ES-I3 (cell line): ENCODE data around the gene ZNF506.
"Not testable (repeated sequence)": the region's sequence is repeated elsewhere in the genome, so short reads cannot be mapped to it uniquely, and the experiment has no call there.

Experiments used
- H3K36me3 ChIP-seq: 2 replicates; pipeline ENCODE4 v1.6.1; 2013; ENCODE audit warnings: mild to moderate bottlenecking, low read length, control low read depth, moderate library complexity; ENCODE audit not compliant: insufficient read depth
- H3K4me1 ChIP-seq: 2 replicates; pipeline ENCODE4 v1.6.1; 2013; ENCODE audit warnings: mild to moderate bottlenecking, control low read depth, low read length; ENCODE audit not compliant: insufficient read depth
- H3K9ac ChIP-seq: 2 replicates; pipeline ENCODE4 v1.6.1; 2013; ENCODE audit warnings: low read depth, mild to moderate bottlenecking, low read length, moderate library complexity
- H3K9me3 ChIP-seq: 2 replicates; pipeline ENCODE4 v1.6.1; 2013; ENCODE audit warnings: mild to moderate bottlenecking, low read length, moderate library complexity; ENCODE audit not compliant: control insufficient read depth, insufficient read depth

ZNF506 gene

DNA sequence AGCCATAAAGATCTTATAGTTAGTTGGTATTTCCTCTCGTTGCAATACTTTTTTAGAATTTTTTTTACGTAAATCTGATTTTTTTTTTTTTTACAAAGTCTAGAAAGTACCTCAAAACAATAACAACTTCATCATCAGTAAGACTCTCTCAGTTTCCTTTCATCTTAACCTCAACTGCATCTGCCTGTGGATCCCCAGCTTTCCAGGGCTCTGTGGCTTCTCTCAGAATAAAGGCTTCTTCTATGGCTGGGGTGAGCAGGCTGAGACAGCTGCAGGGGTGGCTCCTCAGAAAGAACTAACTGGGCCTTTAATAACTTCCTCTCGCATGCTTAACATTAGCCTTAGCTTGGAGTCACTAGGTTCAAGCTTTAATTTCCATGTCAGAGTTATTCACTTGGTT, 4.2 kb downstream of the ZNF506 start:
- H3K4me1 ChIP-seq, result no peaks in the 10 kb centered on the region
- no peaks in the 10 kb centered on the region for H3K36me3 ChIP-seq
- H3K9me3 ChIP-seq, result no peaks in the 10 kb centered on the region; the same call in 1 of the 2 replicates
- H3K9ac ChIP-seq, result no peak overlapping the region

GRCh38 chr19:19816679-19817078, 4.9 kb downstream of the ZNF506 start:
- H3K36me3 ChIP-seq, result no peaks in the 10 kb centered on the region
- H3K4me1 ChIP-seq, result no peaks in the 10 kb centered on the region
- H3K9ac ChIP-seq, result no peak overlapping the region
- no peaks in the 10 kb centered on the region; the same call in 1 of the 2 replicates for H3K9me3 ChIP-seq

DNA sequence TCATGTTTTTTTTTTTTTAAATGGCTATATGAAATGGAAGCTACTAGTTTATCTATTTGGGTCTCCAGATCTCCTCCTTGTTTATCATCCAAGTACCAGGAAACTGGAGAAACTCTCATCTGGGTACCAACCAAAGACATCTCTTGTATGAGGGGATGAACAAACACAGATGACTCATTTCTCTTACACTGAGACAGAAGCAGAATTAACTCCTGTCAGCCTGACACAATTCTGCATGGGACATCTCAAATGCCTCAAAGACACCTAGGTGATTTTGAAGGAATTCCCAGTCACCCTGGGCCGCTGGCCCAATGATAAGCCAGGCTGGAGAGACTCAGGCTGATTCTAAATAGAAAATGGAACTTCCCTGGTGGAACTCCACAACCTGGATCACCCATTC, 9.6 kb downstream of the ZNF506 start:
- H3K9ac ChIP-seq, H3K36me3 ChIP-seq, H3K4me1 ChIP-seq, H3K9me3 ChIP-seq: not testable (repeated sequence)

DNA sequence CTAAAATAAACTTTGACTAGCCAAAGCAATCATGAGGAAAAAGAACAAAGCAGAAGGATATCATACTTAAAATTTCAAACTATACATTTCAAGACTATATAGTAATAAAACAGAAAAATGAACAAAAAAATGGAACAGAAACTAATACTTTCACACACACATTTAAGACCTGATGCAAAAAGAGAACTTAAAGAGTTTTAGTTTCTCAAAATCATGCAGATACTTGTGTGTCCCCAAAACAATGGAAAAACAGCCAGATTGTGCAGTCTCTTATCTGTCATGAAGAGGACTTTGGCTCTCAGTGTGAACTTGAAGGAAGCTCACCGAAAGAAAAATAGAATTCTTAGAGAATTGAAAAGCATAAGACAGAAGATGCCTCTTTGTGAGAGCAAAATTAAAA, 16.1 kb downstream of the ZNF506 start:
- Histone ChIP-seq H3K4me1 (no peaks in the 10 kb centered on the region), H3K36me3 (no peaks in the 10 kb centered on the region; the same call in 1 of the 2 replicates), H3K9me3 (peaks cover 3% of the 10 kb centered on the region), H3K9ac (no peak overlapping the region)

GRCh38 chr19:19788015-19788414, 33.5 kb downstream of the ZNF506 start:
- Histone ChIP-seq H3K9ac (no peak overlapping the region), H3K9me3 (no peaks in the 10 kb centered on the region; the same call in 1 of the 2 replicates), H3K36me3 (peaks cover 2% of the 10 kb centered on the region), H3K4me1 (no peaks in the 10 kb centered on the region)

DNA sequence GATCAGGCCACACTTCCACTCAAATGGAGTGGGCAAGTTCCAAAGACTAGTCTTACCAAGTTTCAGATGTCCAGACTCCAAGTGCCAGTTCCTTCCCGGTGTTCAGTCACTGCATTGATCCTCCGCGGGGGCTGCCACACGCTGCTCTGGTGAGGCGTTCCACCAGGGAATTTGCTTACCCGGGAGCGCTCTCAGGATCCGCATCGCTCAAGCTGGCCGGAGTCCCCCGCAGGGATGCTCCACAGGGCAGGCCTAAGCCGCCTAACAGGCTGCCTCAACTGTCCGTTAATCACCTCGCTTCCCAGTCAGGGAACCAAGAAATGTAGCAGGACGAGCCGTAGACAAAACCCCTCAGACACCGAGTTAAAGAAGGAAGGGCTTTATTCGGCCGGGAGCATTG, 36.1 kb downstream of the ZNF506 start:
- H3K36me3 ChIP-seq, H3K9me3 ChIP-seq, H3K4me1 ChIP-seq, H3K9ac ChIP-seq: not testable (repeated sequence)

DNA sequence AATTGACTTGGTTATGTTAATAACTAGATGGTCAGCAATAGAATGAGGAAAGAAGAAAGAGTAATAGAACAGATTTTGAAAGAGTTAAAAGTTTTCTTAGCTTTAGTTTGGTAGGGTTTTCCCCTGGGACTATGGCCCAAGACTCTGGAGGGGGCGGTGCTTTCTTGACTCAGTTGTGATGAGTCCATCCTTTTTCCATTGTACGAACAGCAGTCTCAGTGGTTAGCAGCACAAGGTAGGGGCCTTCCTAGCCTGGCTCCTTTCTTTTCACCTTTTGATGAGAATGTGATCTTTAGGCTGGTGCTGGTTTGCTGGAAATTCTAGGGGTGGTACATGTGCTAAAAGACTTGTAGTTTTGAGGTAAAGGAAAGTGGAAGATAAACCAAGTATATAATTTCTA, 38.8 kb downstream of the ZNF506 start:
- Histone ChIP-seq H3K9ac (no peak overlapping the region), H3K36me3 (peaks cover 2% of the 10 kb centered on the region; the same call in 1 of the 2 replicates), H3K4me1 (no peaks in the 10 kb centered on the region), H3K9me3 (no peaks in the 10 kb centered on the region; the same call in 1 of the 2 replicates)

DNA sequence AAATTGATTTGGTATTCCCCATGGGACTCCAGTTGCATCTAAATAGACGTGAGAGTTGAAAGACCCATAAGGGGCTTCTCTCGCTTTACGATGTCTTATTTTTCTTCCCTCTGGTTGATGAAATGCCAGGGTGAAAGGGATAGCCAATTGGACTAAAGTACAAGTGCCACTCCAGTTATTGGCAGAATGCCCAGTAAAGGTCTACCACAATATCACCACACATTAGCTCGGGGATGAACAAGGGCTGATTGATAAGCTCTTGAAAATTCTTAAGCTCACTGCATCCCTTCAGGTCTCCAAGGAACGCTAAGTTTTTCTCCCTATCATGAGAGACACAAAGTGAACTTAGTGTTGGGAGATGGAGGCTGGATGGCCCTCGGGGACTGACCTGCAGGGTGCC, 39.8 kb downstream of the ZNF506 start:
- not testable (repeated sequence) for H3K9ac ChIP-seq, H3K36me3 ChIP-seq, H3K4me1 ChIP-seq, H3K9me3 ChIP-seq

DNA sequence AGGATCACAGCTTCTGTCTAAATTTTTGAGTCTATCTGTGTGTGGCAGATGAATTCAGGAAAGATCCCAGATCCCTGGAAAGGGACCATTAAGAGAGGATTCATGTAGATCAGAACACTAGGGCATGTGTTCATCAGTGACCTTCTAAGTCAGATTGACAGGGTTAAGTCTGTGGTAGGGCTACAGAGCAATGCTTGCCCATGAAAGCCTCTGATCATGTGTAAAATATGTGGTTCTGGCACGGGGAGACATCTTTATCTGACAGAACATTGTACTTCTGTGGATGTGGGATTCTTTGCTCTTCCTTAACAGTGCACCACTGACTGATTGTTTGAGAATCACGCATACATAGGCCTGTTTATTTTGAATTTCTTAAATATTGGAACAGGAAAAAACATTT, 42.9 kb downstream of the ZNF506 start:
- Histone ChIP-seq H3K9me3 (no peaks in the 10 kb centered on the region), H3K4me1 (peaks cover 4% of the 10 kb centered on the region; the same call in 1 of the 2 replicates), H3K36me3 (no peaks in the 10 kb centered on the region), H3K9ac (no peak overlapping the region)

- peaks cover 4% of the 10 kb centered on the region; the same call in 1 of the 2 replicates for H3K4me1 ChIP-seq
- no peaks in the 10 kb centered on the region for H3K36me3 ChIP-seq
- H3K9ac ChIP-seq, result peak overlapping the region; percentile 69; the same call in 1 of the 2 replicates
- no peaks in the 10 kb centered on the region for H3K9me3 ChIP-seq
Measured at GRCh38 chr19:19777692-19778091, 43.9 kb downstream of the ZNF506 start.

GRCh38 chr19:19776206-19777008, 45.1 kb downstream of the ZNF506 start:
- H3K9me3 ChIP-seq, result no peaks in the 10 kb centered on the region
- H3K36me3 ChIP-seq, result no peaks in the 10 kb centered on the region
- peaks cover 4% of the 10 kb centered on the region; the same call in 1 of the 2 replicates for H3K4me1 ChIP-seq
- H3K9ac ChIP-seq, result peak overlapping the region; percentile 69

GRCh38 chr19:19775891-19776205, 45.7 kb downstream of the ZNF506 start:
- H3K4me1 ChIP-seq, result peaks cover 4% of the 10 kb centered on the region; the same call in 1 of the 2 replicates

DNA sequence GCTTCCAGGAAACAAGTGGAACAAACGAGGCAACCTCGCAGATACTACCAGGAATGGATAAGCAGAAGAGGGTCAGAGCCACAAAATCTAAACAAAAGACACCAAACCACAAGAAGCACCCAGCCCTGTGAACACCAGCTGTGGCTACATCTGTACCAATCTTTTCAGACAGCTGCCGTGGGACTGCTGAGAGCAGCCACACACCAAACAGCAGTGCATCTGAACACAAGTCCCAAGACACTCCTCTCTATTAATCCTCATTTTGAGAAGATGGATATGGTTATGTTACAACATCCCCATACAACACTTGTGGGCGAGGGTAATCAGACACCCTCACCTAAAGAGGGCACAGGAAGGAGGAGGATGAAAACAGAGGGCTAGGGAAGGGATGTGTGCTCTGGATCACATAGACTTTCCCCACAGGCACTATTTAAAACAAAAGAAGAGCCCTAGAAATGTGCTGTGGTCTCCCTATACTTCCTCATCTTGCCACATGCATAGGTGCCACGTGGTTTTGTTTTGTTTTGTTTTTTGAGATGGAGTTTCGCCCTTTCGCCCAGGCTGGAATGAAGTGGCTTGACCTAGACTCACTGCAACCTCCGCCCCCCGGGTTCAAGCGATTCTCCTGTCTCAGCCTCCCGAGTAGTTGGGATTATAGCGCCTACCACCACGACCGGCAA, 47.1 kb downstream of the ZNF506 start:
- Histone ChIP-seq H3K9me3 (no peaks in the 10 kb centered on the region), H3K9ac (no peak overlapping the region), H3K4me1 (peaks cover 4% of the 10 kb centered on the region; the same call in 1 of the 2 replicates), H3K36me3 (no peaks in the 10 kb centered on the region)

More at GRCh38 chr19:19775891-19776205, 45.7 kb downstream of the ZNF506 start:
- Histone ChIP-seq H3K36me3 (no peaks in the 10 kb centered on the region), H3K9ac (peak overlapping the region; percentile 68), H3K9me3 (no peaks in the 10 kb centered on the region)

- H3K4me1 ChIP-seq, H3K36me3 ChIP-seq, H3K9me3 ChIP-seq, H3K9ac ChIP-seq: not testable (repeated sequence)
Measured at GRCh38 chr19:19771963-19772362, 49.6 kb downstream of the ZNF506 start.

- not testable (repeated sequence) for H3K4me1 ChIP-seq, H3K9me3 ChIP-seq, H3K9ac ChIP-seq, H3K36me3 ChIP-seq
Measured at GRCh38 chr19:19769971-19770370, 51.6 kb downstream of the ZNF506 start.
